CD14-positive monocyte (primary cell): ENCODE results near the gene PA2G4. TPM values are rescaled to one million over a fixed set of nuclear protein-coding genes. Genes with fewer than 3 reads are reported as not detected.

Experiments
- DNase-seq, 3 donors: peaks; one replicate each; pipeline ENCODE4 v3.0.0-alpha.2; 2011 to 2022
- H2AFZ ChIP-seq: 2 replicates; pipeline ENCODE4 v1.6.0; 2012; ENCODE audit warnings: mild to moderate bottlenecking, low read depth, low read length, inconsistent platforms; ENCODE audit not compliant: insufficient read depth, poor library complexity, severe bottlenecking
- H3K27ac ChIP-seq, 2 donors: 1 replicate in 1 of 2; 2 replicates in 1 of 2; pipeline ENCODE4 v1.5.1; 2012 to 2013; ENCODE audit warnings: low read length in 2 of 2, control low read depth in 1 of 2, inconsistent platforms in 1 of 2, low read depth in 1 of 2, mild to moderate bottlenecking in 1 of 2
- H3K27me3 ChIP-seq, 2 donors: one replicate each; pipeline versions ENCODE4 v1.6.0 to v1.6.1; 2011 to 2013; ENCODE audit warnings: low read length in 2 of 2; ENCODE audit not compliant: control insufficient read depth in 2 of 2, insufficient read depth in 2 of 2
- H3K36me3 ChIP-seq, 2 donors: replicated peaks in 1 of 2; 1 replicate in 1 of 2; 2 replicates in 1 of 2; pipeline versions ENCODE4 v1.5.1 to v1.6.1; 2012 to 2013; ENCODE audit warnings: low read length in 2 of 2, control low read depth in 1 of 2, inconsistent platforms in 1 of 2, mild to moderate bottlenecking in 1 of 2; ENCODE audit not compliant: insufficient read depth in 2 of 2, control insufficient read depth in 1 of 2
- H3K4me1 ChIP-seq, 2 donors: 1 replicate in 1 of 2; 2 replicates in 1 of 2; pipeline versions ENCODE4 v1.5.1 to v1.6.1; 2012 to 2013; ENCODE audit warnings: low read length in 2 of 2, control low read depth in 1 of 2, inconsistent platforms in 1 of 2, mild to moderate bottlenecking in 1 of 2, moderate library complexity in 1 of 2; ENCODE audit not compliant: insufficient read depth in 2 of 2, control insufficient read depth in 1 of 2
- H3K4me2 ChIP-seq: replicated peaks from 2 replicates; pipeline ENCODE3; 2012; ENCODE audit warnings: low read length, moderate library complexity, mild to moderate bottlenecking; ENCODE audit not compliant: poor library complexity, severe bottlenecking; ENCODE audit errors: extremely low read depth
- H3K4me3 ChIP-seq, 3 experiments: fragments of 200-600 bp in 1 of 3; sonication (generic) in 1 of 3; replicated peaks in 1 of 3; 1 replicate in 2 of 3; 2 replicates in 1 of 3; pipeline ENCODE4 v1.5.1; 2011 to 2013; ENCODE audit warnings: low read length in 3 of 3, mild to moderate bottlenecking in 3 of 3, control low read depth in 2 of 3, low read depth in 2 of 3, inconsistent platforms in 1 of 3, moderate library complexity in 1 of 3
- H3K79me2 ChIP-seq: 2 replicates; pipeline ENCODE4 v1.6.0; 2012; ENCODE audit warnings: mild to moderate bottlenecking, control low read depth, inconsistent platforms, low read length, moderate library complexity; ENCODE audit not compliant: insufficient read depth
- H3K9ac ChIP-seq: 2 replicates; pipeline ENCODE4 v1.6.0; 2017; ENCODE audit warnings: low read length, mild to moderate bottlenecking; ENCODE audit not compliant: insufficient read depth, poor library complexity, severe bottlenecking
- H3K9me3 ChIP-seq, 2 donors: replicated peaks in 1 of 2; 1 replicate in 1 of 2; 2 replicates in 1 of 2; pipeline versions ENCODE4 v1.5.1 to v1.6.1; 2012 to 2013; ENCODE audit warnings: low read length in 2 of 2, control low read depth in 1 of 2; ENCODE audit not compliant: control insufficient read depth in 1 of 2, insufficient read depth in 1 of 2
- H4K20me1 ChIP-seq: 2 replicates; pipeline ENCODE4 v1.6.0; 2012; ENCODE audit warnings: mild to moderate bottlenecking, low read length, control low read depth, moderate library complexity; ENCODE audit not compliant: insufficient read depth
- H3K27ac Mint-ChIP-seq, 7 donors: one replicate each; pipeline ENCODE4 v1.8.0; 2020; ENCODE audit warnings: mild to moderate bottlenecking in 7 of 7, mixed read lengths in 7 of 7, moderate library complexity in 6 of 7, inconsistent platforms in 2 of 7
- H3K27me3 Mint-ChIP-seq, 3 donors: one replicate each; pipeline ENCODE4 v1.8.0; 2021 to 2022; ENCODE audit warnings: low read depth in 3 of 3, mild to moderate bottlenecking in 3 of 3, mixed read lengths in 3 of 3, moderate library complexity in 3 of 3, inconsistent platforms in 1 of 3
- H3K36me3 Mint-ChIP-seq, 2 donors: one replicate each; pipeline ENCODE4 v1.8.0; 2020; ENCODE audit warnings: mixed read lengths in 2 of 2, inconsistent platforms in 1 of 2, mild to moderate bottlenecking in 1 of 2
- H3K4me1 Mint-ChIP-seq: one replicate; pipeline ENCODE4 v1.8.0; 2020; ENCODE audit warnings: mild to moderate bottlenecking, mixed read lengths
- H3K4me3 Mint-ChIP-seq, 2 donors: one replicate each; pipeline ENCODE4 v1.8.0; 2020; ENCODE audit warnings: mild to moderate bottlenecking in 2 of 2, mixed read lengths in 2 of 2, moderate library complexity in 1 of 2
- H3K9me3 Mint-ChIP-seq, 7 donors: one replicate each; pipeline ENCODE4 v1.8.0; 2020 to 2022; ENCODE audit warnings: mixed read lengths in 7 of 7, mild to moderate bottlenecking in 6 of 7, moderate library complexity in 6 of 7, inconsistent platforms in 2 of 7
- WGBS: methylation state at CpG from one replicate; pipeline ENCODE4 v1.1.5; 2013; ENCODE audit warnings: missing lambda C conversion rate; ENCODE audit not compliant: insufficient coverage; 5-methylcytosine and 5-hydroxymethylcytosine counted together
- intact Hi-C, 2 donors: fragments of 100-400 bp; cut with micrococcal nuclease; formaldehyde crosslinking; loops; one replicate each; pipeline versions ENCODE4 v1.15.0 to v1.15.1; 2023
- polyA plus RNA-seq, 3 donors: library from polyadenylated mRNA; depleted of rRNA in 1 of 3; unstranded in 2 of 3; stranded (reverse) in 1 of 3; fragments of 300-500 nt in 2 of 3; fragments of >200 nt in 1 of 3; fragmentation: Illumina TruSeq in 2 of 3; gene quantifications; 1 replicate in 2 of 3; 2 replicates in 1 of 3; pipeline ENCODE4 v1.2.3, GENCODE V29; 2012 to 2021
- TF ChIP-seq, protein P1 (sequence below): fragments of 200-600 bp; IDR thresholded peaks from one replicate; pipeline ENCODE4 v1.8.0; 2022; ENCODE audit warnings: antibody characterized with exemption, mild to moderate bottlenecking

PA2G4 gene
- polyA plus RNA-seq, 3 donors = 83.0 to 84.2 (median 83.0) TPM

DNA sequence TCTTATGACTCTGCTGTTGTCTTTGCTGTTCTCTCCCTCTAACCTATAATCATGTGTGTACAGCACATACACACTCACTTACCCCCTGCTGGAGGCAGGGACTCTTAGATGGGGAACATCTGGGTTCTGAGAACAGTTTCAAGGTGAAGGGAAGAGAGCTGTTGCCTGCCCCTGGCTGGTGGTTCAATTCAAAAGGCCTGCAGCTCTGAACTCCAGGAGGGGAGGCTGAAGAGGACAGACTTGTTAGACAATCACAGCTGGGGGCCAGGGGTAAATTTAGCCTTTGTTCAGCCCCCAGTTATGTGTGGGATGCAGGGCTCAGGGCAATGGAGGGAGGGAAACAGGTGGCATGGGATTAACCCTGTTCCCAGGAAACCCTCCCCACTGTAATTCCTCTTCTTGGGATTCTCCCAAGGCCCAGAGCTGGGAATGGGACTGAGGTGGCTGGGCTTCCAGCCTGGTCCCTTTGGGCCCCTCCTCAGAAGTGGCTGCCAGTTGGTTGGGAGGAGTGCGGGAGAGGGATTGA is 50.0 kb downstream of the PA2G4 start:
- peaks cover 22% of the 10 kb centered on the region for H3K79me2 ChIP-seq

DNA sequence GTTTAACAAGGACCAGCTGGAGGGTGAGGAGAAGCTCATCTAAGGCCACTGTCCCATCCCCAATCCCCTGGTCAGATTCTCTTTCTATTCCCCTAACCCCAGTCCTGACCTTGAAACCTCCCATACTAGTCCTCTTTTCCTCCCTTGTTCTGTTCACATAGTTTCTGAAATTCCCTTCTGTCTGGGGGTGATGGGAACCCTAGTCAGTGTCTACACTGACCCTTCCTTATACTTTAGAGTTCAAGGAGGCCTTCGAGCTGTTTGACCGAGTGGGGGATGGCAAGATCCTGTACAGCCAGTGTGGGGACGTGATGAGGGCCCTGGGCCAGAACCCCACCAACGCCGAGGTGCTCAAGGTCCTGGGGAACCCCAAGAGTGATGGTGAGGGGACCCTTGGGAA is 50.5 kb downstream of the PA2G4 start:
- Histone ChIP-seq H3K27me3 (no peaks in the 10 kb centered on the region), H3K79me2 (peaks cover 27% of the 10 kb centered on the region), H3K4me2 (no peak overlapping the region), H3K36me3 (peaks cover under 1 to 2% of the 10 kb centered on the region in 2 donors), H3K27ac (no peak overlapping the region), H3K9ac (no peak overlapping the region), H3K4me1 (peaks cover 46 to 56% of the 10 kb centered on the region in 2 donors), H3K4me3 (no peak overlapping the region), H4K20me1 (peaks cover 12% of the 10 kb centered on the region), H3K9me3 (no peaks in the 10 kb centered on the region), H2AFZ (no peak overlapping the region)
- Mint-ChIP-seq H3K36me3 (peaks cover 5 to 8% of the 10 kb centered on the region in 2 donors), H3K27ac (peak overlapping the region in 1 of 7 donors; percentile 45), H3K27me3 (peaks cover 0 to 3% (median 2%) of the 10 kb centered on the region in 3 donors), H3K9me3 (no peaks in the 10 kb centered on the region), H3K4me1 (peaks cover 46% of the 10 kb centered on the region), H3K4me3 (no peak overlapping the region)
- 100% methylated on average over 3 of the region's 5 CpGs for WGBS
- TF ChIP-seq, protein P1, sequence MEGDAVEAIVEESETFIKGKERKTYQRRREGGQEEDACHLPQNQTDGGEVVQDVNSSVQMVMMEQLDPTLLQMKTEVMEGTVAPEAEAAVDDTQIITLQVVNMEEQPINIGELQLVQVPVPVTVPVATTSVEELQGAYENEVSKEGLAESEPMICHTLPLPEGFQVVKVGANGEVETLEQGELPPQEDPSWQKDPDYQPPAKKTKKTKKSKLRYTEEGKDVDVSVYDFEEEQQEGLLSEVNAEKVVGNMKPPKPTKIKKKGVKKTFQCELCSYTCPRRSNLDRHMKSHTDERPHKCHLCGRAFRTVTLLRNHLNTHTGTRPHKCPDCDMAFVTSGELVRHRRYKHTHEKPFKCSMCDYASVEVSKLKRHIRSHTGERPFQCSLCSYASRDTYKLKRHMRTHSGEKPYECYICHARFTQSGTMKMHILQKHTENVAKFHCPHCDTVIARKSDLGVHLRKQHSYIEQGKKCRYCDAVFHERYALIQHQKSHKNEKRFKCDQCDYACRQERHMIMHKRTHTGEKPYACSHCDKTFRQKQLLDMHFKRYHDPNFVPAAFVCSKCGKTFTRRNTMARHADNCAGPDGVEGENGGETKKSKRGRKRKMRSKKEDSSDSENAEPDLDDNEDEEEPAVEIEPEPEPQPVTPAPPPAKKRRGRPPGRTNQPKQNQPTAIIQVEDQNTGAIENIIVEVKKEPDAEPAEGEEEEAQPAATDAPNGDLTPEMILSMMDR = no peak
- intact Hi-C loops = loop anchor here in 1 of 2 donors (5.0 kb wide), 1 partner anchor 38 kb away; the partner anchor contains the start of genes RPL41 and ZC3H10
- DNase-seq = no peak

More for the DNA sequence above, 50.0 kb downstream of the PA2G4 start:
- peaks cover 7% of the 10 kb centered on the region for H4K20me1 ChIP-seq
- H3K4me2 ChIP-seq = no peak overlapping the region
- H3K27me3 Mint-ChIP-seq = peaks cover 0 to 3% (median 2%) of the 10 kb centered on the region in 3 donors
- no peak overlapping the region for H3K4me3 ChIP-seq
- WGBS = no CpG with 5 or more reads among the region's 1 CpG
- no peak overlapping the region for H3K27ac ChIP-seq
- no peaks in the 10 kb centered on the region for H3K9me3 Mint-ChIP-seq
- no peaks in the 10 kb centered on the region for H3K9me3 ChIP-seq
- H3K27ac Mint-ChIP-seq = peak overlapping the region in 2 of 7 donors; percentile 35 to 74
- H3K9ac ChIP-seq = no peak overlapping the region
- H2AFZ ChIP-seq = no peak overlapping the region
- H3K4me3 Mint-ChIP-seq = no peak overlapping the region
- H3K4me1 Mint-ChIP-seq = peaks cover 41% of the 10 kb centered on the region
- TF ChIP-seq, protein P1 = no peak
- peaks cover 7 to 10% of the 10 kb centered on the region in 2 donors for H3K36me3 Mint-ChIP-seq
- no peak for DNase-seq
- peaks cover 41 to 51% of the 10 kb centered on the region in 2 donors for H3K4me1 ChIP-seq
- H3K27me3 ChIP-seq = no peaks in the 10 kb centered on the region
- no peaks in the 10 kb centered on the region for H3K36me3 ChIP-seq
- intact Hi-C loops = loop anchor here in 1 of 2 donors (5.0 kb wide), 1 partner anchor 37 kb away; the partner anchor contains the start of genes RPL41 and ZC3H10
